Effector memory CD4-positive, alpha-beta T cell (primary cell): ENCODE data around the gene ZSWIM3.

Experiments used
- DNase-seq, 3 donors: peaks; one replicate each; pipeline ENCODE4 v3.0.0-alpha.2; 2020
- H3K27ac ChIP-seq: 2 replicates; pipeline ENCODE4 v1.7.0; 2013; ENCODE audit warnings: mild to moderate bottlenecking, low read length, moderate library complexity; ENCODE audit not compliant: insufficient read depth, poor library complexity, severe bottlenecking
- H3K27me3 ChIP-seq: replicated peaks from 2 replicates; pipeline ENCODE4 v1.7.0; 2013; ENCODE audit warnings: mild to moderate bottlenecking, low read length; ENCODE audit not compliant: insufficient read depth, control insufficient read depth, poor library complexity, severe bottlenecking
- H3K36me3 ChIP-seq: 2 replicates; pipeline ENCODE4 v1.7.0; 2013; ENCODE audit warnings: mild to moderate bottlenecking, low read length, moderate library complexity; ENCODE audit not compliant: control insufficient read depth, insufficient read depth
- H3K4me1 ChIP-seq: 2 replicates; pipeline ENCODE4 v1.7.0; 2013; ENCODE audit warnings: low read length, mild to moderate bottlenecking; ENCODE audit not compliant: control insufficient read depth, insufficient read depth, poor library complexity, severe bottlenecking
- H3K4me3 ChIP-seq: 2 replicates; pipeline ENCODE4 v1.7.0; 2013; ENCODE audit warnings: low read length, low read depth, mild to moderate bottlenecking; ENCODE audit not compliant: insufficient read depth, poor library complexity, severe bottlenecking
- H3K9me3 ChIP-seq: 2 replicates; pipeline ENCODE4 v1.7.0; 2013; ENCODE audit warnings: mild to moderate bottlenecking, low read length, moderate library complexity; ENCODE audit not compliant: control insufficient read depth

Gene ZSWIM3

DNA sequence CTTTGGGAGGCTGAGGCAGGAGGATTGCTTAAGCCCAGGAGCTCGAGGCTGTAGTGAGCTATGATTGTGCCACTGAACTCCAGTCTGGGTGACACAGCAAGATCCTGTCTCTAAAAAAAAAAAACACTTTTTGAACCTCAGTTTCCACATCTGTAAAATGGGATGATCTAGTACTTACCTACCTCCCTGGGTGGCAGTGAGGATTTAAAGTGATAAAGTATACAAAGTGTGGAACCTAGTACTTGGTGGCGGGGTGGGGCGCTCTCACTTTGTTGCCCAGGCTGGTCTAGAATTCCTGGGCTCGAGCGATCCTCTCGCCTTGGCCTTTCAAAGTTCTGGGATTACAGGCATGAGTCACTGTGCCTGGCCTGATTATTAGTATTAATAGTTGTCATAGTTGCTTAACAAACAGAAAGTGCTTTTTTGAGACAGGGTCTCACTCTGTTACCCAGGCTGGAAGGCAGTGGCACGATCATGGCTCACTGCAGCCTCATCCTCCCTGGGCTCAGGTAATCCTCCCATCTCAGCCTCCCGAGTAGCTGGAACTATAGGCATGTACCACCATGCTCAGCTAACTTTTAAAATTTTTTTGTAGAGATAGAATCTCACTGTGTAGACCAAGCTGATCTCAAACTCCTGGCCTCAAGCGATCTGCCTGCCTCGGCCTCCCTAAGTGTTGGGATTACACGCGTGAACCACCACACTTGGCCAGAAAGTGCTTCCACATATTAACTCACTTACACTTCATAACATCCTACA, 61.5 kb downstream of the ZSWIM3 start:
- Histone ChIP-seq H3K4me3 (no peak overlapping the region), H3K27ac (no peak overlapping the region), H3K4me1 (no peaks in the 10 kb centered on the region), H3K36me3 (no peaks in the 10 kb centered on the region), H3K9me3 (no peaks in the 10 kb centered on the region), H3K27me3 (no peaks in the 10 kb centered on the region)
- DNase-seq = no peak

DNA sequence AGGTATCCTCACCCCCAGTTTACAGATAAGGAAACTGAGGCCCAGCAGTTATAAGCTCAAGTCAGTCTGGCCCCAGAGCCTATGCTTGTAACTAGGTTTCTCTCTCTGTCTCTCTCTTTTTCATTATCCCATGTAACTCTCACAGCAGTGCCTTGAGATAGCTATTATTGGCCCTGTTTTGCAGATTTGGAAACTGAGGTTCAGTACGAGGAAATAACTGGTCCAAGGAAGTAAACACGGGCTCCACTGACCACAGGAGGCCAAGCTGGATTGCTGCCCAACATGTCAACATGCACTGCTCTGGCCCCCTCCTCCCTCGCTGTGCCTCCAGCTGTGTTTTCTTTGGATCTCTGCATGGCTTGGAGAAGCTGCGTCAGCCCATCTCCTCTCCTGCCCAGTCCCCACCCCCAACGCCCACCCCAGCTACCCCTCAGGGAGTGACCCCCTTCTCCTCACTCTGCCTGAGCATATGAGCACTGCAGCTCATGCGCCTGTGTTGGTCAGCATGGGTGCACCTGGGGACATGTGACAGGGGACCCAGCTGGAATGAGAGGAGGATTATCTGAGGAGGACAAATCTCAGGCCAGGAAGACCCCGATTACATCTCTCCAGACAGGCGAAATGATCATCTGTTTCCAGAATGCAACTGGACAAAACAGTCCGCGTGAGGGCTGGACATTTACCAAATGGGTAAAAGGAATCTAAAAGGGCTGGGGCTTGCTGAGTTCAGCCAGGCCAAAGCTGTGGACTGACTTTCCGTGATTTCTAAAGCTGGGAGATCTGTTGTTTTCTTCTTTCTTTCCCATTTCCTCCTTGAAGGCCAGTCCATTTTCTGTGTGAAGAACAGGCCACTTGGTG, 62.4 kb downstream of the ZSWIM3 start:
- DNase-seq = no peak
- Histone ChIP-seq H3K36me3 (no peaks in the 10 kb centered on the region), H3K4me3 (no peak overlapping the region), H3K27me3 (no peaks in the 10 kb centered on the region), H3K9me3 (no peaks in the 10 kb centered on the region), H3K4me1 (peaks cover 3% of the 10 kb centered on the region), H3K27ac (no peak overlapping the region)

DNA sequence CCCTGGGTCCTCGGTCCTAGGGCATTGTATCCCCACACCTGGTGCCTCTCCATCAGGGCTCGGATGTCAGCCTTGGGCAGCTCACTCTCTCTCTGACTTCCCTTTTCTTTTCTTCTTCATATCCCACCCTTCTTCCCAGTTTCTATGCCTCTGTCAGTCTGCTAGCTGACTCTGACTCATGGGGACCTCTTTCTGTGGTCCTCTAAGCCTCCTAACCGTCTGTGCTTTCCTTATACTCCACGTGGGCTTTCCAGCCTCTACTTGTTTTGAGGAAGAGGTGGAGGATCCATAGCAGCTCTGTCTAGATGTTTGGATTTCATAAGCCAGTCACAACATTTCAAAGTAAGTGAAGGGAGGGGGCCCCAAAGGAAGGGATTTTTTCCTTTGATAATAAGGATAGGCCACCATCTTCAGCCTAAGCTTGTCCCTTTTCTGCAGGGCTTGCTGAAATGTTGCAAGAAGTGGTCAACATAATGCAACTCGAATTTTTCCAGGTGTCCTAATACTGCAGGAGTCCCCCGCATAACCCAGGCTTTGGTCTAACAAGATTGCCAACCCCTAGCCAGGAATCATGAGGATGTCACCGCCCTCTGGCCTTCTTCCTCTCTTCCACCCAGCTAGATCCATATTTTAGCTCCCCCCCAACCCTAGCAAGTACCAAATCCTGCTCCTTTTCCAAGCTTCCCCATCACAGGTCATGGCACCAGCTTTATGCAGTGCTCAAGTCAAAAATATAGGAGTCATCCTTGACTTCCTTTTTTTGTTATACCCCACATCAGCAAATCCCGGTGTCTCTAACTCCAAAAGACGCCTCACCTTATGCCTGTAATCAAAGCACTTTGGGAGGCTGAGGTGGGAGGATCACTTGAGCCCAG, 63.3 kb downstream of the ZSWIM3 start:
- H3K4me1 ChIP-seq = peaks cover 3% of the 10 kb centered on the region
- no peaks in the 10 kb centered on the region for H3K27me3 ChIP-seq
- no peaks in the 10 kb centered on the region for H3K9me3 ChIP-seq
- H3K4me3 ChIP-seq = no peak overlapping the region
- no peak overlapping the region for H3K27ac ChIP-seq
- no peak for DNase-seq
- H3K36me3 ChIP-seq = no peaks in the 10 kb centered on the region

DNA sequence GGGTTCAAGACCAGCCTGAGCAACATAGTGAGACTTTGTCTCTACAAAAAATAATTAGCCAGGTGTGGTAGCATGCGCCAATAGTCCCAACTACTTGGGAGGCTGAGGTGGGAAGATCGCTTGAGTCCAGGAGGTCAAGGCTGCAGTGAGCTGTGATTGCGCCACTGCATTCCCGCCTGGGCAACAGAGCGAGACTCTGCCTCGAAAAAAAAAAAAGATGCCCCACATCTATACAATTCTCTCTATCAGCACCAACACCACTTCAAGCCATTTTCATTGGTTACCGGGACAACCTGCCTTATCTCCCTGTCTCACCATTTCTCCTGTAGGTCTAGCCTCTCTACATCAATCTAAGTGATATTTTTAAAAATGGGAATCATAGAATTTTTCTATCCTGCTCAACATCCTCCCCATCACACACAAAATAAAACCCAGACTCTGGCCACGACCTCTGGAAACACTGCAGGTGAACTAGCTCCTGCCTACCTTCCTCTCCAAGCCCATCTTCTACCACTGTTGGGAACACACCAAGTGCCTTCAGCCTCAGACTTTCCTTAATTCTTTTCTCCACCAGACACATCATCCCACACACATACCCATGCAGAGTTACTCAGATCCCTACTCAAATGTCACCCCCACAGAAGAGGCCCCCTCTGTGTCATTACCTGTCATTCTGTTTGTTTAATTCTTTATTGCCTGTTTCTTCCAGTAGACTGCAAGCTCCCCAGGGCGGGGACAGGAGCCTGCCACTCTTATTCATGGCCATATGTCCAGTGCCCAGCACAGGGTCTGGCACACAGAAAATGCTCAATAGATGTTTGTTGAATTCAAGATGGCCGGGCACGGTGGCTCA, 64.1 kb downstream of the ZSWIM3 start:
- Histone ChIP-seq H3K36me3 (no peaks in the 10 kb centered on the region), H3K4me3 (no peak overlapping the region), H3K27me3 (no peaks in the 10 kb centered on the region), H3K9me3 (no peaks in the 10 kb centered on the region), H3K4me1 (peaks cover 3% of the 10 kb centered on the region), H3K27ac (no peak overlapping the region)
- no peak for DNase-seq

DNA sequence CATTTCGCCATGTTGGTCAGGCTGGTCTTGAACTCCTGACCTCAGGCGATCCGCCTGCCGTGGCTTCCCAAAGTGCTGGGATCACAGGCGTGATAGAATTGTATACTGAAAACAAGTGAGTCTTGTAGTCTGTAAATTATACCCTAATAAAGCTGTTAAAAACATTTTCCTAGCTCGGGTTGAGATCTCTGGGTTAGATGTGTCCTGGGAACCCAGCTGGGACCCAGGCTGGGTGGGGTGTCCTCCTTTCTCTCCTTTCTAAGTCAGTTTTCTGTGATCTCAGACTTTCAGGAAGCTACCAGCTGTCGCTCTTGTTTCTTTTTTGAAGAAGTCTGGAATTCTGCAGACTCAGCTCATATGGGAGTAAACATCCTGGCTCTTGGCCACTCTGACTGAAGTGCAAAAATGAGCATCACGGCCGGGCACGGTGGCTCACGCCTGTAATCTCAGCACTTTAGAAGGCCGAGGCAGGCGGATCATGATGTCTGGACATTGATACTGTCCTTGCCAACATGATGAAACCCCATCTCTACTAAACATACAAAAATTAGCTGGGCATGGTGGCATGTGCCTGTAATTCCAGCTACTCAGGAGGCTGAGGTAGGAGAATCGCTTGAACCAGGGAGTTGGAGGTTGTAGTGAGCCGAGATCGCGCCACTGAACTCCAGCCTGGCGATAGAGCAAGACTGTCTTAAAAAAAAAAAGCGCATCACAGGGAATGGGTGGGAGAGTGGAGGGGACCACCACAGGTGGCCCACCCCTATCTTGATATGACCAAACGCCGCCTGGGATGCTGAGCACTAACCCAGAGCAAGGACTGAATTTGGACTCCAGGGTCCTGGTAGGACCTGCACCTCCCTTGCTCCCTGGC, 67.2 kb downstream of the ZSWIM3 start:
- Histone ChIP-seq H3K36me3 (no peaks in the 10 kb centered on the region), H3K4me1 (peaks cover 3% of the 10 kb centered on the region), H3K9me3 (no peaks in the 10 kb centered on the region), H3K4me3 (no peak overlapping the region), H3K27ac (no peak overlapping the region), H3K27me3 (no peaks in the 10 kb centered on the region)
- no peak for DNase-seq

DNA sequence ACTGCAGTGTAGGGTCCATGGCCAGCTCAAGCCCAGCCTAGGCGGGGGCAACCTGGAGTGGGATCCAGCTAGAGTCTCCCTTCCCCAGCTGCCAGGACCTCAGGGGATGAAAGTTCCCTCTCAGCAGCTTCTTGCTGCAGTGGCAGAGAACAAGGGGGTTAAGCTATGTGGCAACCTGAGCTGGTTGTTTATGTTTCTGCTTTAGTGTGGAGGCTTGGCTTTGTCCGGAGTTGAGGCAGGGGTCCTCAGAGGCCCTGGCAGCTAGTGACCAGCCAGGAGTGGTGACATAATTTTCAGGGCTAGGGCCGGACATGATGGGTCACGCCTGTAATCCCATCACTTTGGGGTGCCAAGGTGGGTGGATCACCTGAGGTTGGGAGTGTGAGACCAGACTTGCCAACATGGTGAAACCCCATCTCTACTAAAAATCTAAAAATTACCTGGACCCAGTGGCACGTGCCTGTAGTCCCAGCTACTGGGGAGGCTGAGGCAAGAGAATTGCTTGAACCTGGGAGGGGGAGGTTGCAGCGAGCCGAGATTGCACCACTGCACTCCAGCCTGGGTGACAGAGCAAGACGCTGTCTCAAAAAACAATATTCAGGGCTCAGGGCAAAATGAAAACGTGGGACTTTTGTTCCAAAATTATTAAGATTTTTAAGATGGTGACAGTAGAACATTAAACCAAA, 68.5 kb downstream of the ZSWIM3 start:
- no peak overlapping the region for H3K4me3 ChIP-seq
- no peak overlapping the region for H3K27ac ChIP-seq
- DNase-seq = no peak
- H3K27me3 ChIP-seq = no peaks in the 10 kb centered on the region
- no peaks in the 10 kb centered on the region for H3K9me3 ChIP-seq
- peaks cover 3% of the 10 kb centered on the region for H3K4me1 ChIP-seq
- H3K36me3 ChIP-seq = no peaks in the 10 kb centered on the region

DNA sequence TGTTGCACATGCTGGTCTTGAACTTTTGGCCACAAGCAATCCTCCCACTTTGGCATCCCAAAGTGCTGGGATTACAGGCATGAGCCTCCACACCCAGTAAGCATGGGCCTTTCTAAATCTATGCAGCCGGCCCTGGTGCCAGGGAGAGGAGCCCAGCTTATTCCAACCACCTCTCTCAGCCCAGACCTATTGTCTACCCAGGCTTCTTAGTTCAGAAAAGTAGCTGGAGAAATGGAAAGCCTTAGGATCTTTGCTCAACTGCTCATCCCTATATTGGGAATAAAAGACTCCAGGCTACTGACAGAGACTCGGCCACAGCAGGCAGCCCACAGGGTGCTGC, 69.3 kb downstream of the ZSWIM3 start:
- no peaks in the 10 kb centered on the region for H3K27me3 ChIP-seq
- H3K36me3 ChIP-seq = no peaks in the 10 kb centered on the region
- no peaks in the 10 kb centered on the region for H3K9me3 ChIP-seq
- peaks cover 3% of the 10 kb centered on the region for H3K4me1 ChIP-seq
- no peak overlapping the region for H3K4me3 ChIP-seq
- H3K27ac ChIP-seq = no peak overlapping the region
- DNase-seq = no peak

DNA sequence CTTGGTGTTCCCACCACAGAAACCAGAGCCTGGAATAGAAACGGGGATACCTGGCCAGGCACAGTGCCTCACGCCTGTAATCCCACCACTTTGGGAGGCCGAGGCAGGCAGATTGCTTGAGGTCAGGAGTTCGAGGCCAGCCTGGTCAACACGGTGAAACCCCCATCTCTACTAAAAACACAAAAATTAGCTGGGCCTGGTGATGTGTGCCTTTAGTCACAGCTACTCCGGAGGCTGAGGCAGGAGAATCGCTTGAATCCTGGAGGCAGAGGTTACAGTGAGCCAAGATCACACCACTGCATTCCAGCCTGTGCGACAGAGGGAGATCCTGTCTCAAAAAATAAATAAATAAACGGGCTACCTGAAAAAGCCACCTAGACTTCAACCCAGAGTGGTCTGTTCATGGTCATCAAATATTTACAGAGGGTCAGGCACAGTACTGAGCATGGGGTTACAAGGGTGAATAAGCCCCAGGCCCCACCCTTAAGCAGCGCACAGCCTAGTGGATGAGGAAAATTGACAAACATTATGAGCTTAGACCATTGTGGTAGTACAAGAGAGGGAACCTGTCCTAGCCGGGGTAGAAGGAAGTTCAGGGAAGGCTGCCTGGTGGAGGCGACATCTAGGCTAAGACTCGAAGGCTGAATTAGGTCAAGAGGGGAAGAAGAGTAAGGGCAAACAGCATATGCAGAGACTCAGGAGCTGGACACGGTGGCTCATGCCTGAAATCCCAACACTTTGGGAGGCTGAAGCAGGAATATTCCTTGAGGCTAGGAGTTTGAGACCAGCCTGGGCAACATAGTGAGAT, 69.9 kb downstream of the ZSWIM3 start:
- Histone ChIP-seq H3K27me3 (no peaks in the 10 kb centered on the region), H3K36me3 (no peaks in the 10 kb centered on the region), H3K9me3 (no peaks in the 10 kb centered on the region), H3K4me3 (no peak overlapping the region), H3K27ac (no peak overlapping the region), H3K4me1 (peaks cover 3% of the 10 kb centered on the region)
- DNase-seq = no peak
